Muscle of arm (tissue), 12 donors: ENCODE measurements around the gene EPHA6. TPM values are rescaled to one million over a fixed set of nuclear protein-coding genes. Genes with fewer than 3 reads are reported as not detected.
"Not testable (repeated sequence)": the region's sequence is repeated elsewhere in the genome, so short reads cannot be mapped to it uniquely, and the experiment has no call there.

Source experiments
- DNase-seq: peaks from one replicate; pipeline ENCODE4 v3.0.0-alpha.2; 2013
- polyA plus RNA-seq, 12 donors: library from polyadenylated mRNA; unstranded; fragments of 120-200 nt; gene quantifications; one replicate each; pipeline ENCODE4 v1.2.1, GENCODE V29; 2013; ENCODE audit not compliant: insufficient read length in 12 of 12

The EPHA6 gene
- polyA plus RNA-seq, 12 donors, result 0.07 to 1.5 (median 0.23) TPM; not detected in 4

DNA sequence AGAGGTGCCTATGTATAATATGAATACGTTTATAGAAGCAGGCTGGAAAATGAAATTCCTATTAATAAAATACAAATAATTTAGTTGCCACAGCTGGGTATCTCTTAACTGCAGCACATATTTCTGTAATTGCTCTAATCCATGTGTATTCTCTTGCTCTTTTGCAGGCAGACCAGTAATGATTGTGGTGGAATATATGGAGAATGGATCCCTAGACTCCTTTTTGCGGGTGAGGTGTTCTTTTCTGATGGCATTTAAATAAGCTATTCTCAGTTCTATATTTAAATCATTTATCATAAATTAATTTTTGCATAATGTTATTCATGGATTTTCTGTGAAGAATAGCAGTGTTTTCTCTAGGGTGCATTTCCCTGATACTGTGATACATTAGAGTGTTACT, 796.2 kb downstream of the EPHA6 start:
- no peak for DNase-seq

DNA sequence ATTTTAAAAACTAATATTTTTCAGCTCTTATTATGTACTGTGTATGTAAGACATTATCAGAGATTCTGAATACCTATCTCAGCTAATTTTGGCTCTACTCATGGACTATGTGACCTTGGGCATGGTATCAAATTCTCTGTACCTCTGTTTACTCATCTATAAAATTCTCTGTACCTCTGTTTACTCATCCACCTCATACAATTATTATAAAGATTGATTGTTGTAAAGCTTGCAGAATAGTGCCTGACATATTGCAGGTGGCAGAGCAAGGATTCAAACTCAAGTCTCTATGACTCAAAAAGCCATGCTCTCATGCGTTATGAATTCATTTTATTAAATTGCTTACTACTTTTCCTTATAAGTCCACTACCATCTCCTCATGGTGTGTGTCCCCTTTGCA, 798.2 kb downstream of the EPHA6 start:
- no peak for DNase-seq

DNA sequence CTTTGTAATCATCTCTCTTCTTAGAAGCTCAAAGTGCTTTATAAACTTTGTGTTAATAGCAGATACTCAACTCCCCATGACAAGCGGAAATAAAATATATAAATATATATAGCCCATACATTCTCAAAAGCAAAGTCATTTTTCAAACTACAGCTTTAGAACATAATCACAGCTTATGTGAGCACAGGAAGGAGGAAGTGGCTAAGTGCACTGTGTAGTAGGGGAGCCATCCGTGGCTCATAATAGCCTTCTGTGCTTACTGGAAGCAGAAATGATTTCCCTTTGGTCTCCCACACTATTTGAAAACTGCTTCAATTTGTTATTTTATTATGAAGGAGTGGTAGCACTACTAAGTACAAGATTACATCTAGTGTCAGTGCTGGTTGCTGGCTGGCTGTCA, 798.7 kb downstream of the EPHA6 start:
- no peak for DNase-seq

DNA sequence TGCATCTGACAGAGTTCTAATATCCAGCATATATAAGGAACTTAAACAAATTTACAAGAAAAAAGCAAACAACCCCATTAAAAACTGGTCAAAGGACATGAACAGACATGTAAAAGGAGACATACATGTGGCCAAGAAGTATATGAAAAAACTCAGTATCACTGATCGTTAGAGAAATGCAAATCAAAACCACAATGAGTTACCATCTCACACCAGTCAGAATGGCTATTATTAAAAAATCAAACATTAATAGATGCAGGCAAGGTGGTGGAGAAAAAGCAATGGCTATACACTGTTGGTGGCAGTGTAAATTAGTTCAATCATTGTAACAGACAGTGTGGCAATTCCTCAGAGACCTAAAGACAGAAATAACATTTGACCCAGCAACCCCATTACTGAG, 806.1 kb downstream of the EPHA6 start:
- DNase-seq, result not testable (repeated sequence)

DNA sequence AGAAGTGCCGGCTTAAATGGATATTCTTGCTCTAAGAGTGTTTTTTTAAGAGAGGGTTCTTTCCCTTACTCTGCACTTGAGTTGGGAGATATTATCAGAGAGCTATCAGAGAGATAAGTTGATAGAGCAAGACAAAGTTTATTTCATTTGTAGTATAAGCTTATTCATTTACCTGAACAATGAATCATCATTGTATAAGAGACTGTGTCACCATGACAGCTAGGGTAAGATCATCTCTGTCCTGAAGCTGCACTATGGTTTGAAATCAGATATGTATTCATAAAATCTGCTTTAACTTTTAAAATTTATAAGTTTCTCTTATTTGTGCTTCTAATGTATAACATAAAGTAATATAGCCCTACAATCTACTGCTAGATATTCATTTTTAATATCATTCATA, 822.1 kb downstream of the EPHA6 start:
- DNase-seq, result no peak

DNA sequence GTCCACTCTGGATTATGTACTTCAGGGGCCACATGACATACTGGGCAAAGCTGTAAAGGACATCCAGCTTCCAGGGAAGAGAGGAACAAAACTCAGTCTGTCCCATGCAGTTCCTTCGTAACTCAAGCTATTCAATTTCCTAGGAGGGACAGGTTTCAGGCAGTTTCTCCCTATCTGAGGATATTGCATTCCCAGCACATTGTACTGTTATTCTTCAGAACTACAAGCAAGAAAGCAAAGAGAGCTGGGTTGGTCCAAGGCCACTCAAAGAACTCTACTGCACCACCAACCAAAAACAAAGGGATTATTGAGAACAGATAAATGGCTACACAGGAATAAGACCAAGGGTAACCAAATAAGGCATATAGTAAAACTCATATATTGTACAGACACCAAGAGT, 832.5 kb downstream of the EPHA6 start:
- DNase-seq, result no peak

DNA sequence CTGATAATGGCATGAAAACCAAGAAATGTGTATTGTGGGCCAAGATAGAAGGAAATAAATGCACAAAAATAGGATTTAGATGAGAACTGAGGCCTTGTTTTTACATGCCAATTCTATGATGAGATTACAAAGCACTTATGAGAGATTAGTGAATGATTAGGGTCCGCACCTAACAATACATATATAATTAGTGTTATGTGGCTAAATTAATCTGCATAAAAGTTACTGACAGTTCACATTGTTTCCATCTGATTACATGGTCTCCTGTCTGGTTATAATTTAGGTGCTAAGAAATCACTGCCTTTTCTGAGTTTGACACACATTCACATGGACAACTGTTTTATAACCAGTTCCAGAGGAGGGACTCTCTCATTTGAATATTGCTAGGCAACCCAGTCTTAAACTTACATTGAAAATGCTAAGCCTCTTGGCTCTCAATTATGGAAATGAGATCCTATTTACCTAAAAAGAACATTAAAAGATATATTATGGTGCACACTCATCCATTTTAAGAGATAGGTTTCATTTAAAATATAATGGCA, 833.1 kb downstream of the EPHA6 start:
- DNase-seq, result no peak

DNA sequence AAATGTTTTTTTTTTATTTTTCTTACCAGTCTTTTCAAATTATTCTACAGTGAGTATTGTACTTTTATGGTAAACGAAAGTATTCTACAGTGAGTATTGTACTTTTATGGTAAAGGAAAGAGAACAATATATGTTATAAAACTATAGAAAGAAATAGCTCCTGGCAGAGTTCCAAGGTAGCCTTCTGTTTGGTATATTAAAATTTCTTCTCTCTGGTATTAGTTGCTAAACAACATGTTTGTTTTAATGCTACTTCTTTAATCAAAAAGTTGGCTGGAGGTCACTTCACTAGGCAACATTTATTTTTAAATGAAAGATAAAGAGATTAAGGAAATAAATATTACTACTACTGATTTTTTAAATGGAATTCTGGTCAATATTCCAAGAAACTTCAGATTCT, 841.6 kb downstream of the EPHA6 start:
- DNase-seq, result no peak

DNA sequence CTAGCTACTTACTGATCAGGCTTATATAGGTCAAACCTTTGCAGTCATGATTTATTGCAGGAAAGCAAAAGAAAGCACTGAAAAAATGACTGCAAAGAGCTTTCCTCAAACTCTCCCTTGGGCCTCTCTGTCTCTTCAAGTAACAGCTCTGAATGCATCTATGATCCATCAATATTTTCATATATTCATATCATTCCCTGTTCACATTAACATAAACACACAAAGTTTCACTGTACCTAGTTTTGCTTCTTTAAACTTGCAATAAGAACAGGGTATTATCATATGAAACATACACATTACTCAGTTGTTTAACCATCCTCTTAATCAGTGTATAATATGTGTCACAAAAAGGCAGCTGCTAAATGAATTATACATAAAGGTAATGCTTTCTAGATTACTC, 842.2 kb downstream of the EPHA6 start:
- DNase-seq, result no peak

DNA sequence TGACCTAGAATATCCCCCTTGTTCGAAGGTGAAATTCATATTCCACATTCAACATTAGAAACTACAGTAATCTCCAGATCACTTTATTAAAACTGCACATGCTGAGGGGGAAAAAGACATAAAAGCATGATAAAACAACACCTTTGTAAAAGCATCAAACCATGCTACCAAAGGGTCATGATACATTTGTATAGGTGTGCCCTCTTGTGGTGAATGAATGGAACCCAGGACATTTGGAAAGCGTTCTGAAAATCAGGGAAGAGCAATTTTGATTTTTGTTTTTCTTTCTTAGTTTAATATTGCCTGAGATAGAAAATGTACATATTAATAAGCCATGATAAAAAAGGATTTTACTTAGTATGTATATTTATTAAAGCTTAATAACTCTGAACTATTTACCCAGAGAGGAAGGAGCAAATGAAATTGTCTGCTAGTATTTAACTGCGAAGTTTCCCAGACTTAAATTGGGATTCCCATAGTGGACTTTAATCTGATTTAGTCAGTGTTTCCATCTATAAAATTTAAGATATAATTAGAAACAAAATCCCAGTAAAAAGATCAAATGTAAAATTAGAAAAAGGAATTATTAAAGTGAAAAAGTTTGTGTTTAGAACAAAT, 844.4 kb downstream of the EPHA6 start:
- DNase-seq, result no peak

DNA sequence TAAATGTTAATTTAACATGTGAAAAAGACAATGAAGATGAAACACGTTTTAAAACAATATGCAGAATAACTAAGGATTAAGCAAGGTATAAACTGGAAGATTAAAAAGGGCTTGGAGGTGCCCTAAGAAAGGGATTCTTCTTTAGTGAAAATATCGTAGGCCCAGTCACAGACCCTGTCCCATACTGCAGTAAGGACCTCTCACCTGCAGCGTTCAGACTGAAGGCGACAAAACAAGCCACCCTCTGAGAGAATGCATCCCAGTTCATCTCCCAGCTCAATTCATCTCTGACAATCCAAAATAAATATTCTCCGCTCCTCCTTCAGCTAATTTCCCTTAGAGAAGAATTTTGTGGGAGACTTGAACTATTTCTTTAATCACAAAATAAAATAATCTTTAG, 847.9 kb downstream of the EPHA6 start:
- no peak for DNase-seq

DNA sequence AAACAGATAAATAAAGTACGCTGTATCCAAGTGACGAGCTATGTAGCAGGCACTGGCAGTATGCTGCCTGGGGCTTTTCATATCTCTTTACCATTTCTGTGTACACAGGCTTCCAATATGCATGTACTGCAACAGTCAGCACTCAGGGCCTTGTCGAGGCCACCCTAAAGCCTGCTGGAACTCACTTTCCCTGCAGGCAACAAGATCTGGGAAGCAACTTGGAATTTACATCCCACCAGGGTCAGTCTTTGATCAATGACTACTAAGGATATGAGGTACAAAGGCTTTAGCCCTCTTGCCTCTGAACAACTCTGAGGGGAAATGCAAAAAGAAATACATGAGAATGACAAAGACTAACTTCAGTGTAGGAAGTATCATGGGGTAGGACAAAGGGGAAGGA, 848.4 kb downstream of the EPHA6 start:
- DNase-seq, result no peak

DNA sequence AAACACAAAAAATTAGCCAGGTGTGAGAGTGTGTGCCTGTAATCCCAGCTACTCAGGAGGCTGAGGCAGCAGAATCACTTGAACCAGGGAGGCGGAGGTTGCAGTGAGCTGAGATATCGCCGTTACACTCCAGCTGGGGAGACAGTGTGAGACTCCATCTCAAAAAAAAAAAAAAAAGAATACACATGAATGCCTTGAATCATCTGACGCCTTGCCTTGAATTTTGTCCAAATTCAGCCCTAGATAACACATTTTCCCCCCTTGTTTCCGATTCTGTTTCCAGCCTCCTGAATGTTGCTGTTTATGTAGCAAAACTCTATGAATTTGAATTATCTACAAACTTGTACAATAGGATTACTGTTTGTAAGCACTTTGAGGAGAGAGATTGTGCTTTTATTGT, 851.5 kb downstream of the EPHA6 start:
- no peak for DNase-seq

DNA sequence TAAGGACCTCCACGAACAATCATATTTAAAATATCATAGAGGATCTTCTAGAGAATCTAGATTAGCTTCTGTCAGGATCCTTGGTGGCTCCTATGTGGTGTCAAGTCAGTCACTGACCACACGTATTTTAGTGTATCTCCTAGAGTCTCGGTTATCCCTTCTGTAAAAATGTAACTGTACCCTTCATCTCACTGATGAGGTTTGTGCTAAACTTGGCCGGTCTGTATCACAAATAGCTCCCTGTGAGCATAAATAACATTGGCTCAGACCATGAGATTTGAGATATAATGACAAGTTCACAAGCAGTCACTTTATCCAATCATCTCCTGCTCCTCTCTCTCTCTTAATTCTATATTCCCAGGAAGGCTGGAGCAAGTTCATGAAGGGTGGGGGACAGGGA, 856.6 kb downstream of the EPHA6 start:
- no peak for DNase-seq

DNA sequence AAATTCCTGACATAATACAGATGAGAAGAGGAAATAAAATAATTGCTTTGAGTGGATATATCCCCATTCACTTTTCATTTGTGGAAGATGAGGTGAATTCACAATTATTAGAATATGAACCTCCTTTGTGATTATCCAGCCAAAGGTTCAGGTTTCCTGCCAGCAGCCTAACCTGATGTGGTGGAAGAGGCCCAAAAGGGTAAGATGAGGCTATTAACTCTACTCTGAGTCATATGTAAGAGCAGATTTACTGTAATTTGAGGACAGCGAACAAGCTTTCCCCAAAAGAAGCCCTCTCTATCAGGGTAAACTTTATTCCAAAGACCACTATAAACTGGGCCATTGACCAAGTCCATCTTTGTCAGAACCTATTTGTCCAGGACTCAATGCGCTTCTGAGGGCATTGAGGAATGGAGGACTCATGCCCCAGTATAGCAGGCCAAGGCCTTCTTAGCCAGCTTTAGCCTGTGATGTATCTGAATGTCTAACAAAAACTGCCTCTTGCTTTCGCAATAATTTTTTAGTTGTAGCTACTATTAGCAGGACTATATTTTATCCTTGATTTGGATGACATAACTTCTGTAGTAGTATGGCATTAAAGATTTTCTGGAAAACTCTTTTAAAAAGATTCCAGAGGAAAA, 859.1 kb downstream of the EPHA6 start:
- no peak for DNase-seq

DNA sequence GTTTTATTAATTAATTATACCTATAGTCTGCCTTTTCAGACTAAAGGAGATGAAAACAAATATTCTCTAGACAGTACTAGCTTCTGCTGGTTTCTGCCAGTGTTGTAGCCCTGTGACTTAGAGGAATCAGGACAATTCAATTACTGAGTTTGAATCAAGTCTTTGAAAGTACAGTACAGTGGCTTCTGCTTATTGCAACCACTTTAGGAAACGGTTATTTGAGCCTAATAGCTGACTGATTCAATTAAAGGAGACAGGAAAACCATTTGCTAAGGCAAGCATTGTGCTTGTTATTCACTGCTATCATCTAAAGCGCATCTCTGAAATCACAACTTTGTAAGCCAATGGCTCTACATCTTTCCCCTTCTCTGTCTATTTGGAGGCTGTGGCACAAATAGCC, 860.1 kb downstream of the EPHA6 start:
- no peak for DNase-seq

DNA sequence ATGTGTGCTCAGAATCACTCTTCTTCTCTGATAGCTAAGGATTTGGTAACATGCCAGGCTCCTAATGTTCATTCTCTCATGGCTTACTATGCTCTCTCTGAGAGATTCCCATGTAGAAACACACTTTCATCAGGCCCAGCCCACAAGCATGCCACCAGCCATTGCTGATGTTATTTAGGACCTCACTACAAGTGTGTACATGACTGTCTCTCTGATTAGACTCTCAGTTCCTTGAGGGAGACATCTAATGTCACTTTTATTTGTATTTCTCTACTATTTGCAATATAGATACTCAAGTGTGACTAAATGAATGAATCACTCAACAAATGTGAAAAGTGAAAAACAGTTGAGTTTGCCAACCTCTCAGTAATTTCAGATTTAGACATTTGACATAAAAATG, 865.8 kb downstream of the EPHA6 start:
- DNase-seq, result no peak

DNA sequence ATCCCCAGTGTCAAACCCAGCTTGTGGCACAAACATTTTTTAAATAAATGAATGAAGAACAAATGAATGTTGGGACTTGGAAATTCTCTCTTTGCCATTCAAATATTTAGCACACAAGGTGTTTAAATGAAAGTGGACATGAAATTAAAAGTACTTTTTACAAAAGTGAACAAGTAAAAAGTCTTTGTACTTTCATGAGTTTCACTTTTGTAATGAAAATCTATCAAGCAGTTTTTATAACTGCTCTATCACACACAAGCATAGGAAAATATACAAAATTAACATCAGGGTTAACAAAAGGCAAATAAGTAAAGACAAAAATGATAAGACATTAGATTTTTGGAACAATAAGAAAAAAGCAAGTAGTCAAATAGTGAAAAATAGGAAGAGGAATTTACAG, 866.3 kb downstream of the EPHA6 start:
- no peak for DNase-seq

DNA sequence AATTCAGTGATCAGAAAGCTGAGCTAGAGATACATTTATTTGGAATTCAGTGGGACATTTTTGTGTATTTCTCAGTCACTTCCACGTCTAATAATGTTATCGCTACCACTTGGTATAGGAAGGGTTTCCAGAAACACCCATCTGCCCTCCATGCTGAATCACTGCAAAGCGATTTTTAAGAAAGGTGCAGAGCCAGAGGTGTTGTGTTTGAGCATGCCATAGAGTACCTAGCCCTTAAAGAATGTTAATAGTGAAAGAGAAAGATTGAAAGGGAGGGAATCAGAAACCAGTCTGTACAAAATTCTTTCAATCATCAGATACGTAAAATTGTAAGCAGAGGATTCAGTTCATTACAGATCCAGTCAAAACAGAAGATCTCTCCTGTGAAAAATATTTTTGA, 870.1 kb downstream of the EPHA6 start:
- no peak for DNase-seq

DNA sequence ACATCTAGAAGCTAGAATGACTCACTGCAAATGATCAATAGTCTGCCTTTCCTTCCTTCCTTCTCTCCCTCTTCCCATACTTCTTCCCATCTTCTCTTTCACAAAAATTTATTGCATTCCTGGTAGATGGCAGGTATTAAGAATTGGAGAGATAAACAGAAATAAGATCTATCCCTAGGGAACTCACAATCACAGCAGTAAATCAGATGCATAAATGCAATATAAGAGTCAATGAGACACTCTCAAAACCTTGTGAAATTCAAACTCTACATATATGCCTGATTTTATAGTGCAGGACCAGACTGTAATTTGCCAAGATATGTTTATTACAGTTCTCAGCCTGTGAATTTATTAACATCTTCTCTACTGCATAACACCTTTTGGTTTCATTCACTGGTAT, 871.9 kb downstream of the EPHA6 start:
- no peak for DNase-seq

DNA sequence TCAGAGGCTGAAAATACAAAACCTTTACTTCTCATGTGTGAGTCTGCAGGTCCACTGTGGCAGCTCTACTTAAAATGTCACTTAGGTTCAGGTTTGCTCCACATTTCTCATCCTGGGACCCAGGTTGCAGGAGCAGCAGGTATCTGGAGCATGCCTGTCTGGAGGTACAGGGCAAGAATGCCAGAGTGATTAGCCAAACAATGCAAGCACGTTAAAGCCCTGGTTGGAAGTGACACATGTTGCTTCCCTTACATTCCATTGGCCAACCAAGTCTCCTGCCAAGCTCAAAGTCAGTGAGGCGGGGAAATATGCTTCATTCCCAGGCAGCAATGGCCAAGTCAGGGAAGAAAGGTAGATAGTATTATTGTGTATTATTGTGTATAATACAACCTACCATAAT, 873.3 kb downstream of the EPHA6 start:
- no peak for DNase-seq

DNA sequence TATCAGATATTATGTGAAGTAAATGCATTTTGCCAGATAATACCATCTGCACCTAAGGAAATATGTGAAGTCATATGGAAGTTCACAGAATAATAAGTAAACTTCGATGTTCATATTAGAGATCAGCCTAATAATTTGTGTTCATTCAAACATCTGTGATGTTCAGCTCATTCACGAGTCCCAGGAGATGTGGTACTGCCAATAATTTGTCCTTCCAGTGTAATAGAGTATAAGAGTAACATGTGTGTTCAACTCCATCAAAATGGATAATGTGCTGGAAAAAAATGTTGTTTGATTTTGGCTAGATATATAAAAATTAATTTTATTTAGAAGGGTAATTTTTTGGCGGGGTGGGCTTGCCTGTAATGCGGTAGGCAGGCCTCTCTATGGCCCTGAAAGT, 874.7 kb downstream of the EPHA6 start:
- DNase-seq, result peak; percentile 31

DNA sequence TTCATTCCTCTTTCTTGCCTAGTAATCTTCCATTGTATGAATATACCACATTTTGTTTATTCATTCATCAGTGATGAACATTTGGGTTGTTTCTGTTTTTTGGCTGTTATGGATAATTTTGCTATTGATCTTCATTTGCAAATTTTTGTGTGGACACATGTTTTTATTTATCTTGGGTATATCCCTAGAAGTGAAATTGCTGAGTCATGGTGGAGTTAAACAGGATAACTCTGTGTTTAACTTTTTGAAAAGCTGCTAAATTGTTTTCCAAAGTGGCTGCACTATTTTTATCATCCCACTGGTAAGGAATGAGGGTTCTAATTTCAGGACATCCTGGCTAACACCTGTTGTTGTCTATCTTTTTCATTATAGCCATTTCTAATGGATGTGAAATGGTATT, 875.6 kb downstream of the EPHA6 start:
- DNase-seq, result no peak

DNA sequence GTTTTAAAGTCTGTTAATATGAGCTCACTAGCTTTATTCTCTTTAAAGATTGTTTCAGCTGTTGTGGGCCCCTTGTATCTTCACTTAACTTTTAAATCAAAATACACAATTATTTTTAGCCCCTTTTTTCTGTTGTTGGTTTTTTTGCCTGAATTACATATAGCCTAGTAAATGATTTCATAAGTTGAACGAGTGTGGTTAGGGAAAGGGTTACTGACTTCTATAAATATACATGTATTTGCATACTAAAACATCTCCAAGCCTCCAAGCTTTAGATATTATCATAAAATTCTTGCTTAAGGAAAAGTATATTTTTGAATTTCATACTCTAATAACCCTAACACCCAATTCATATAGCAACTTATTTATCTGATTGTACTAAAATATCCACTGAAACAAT, 877.0 kb downstream of the EPHA6 start:
- no peak for DNase-seq
